SU-DHL-6 (cell line): Measurements from ENCODE around the gene DIAPH3.

Experiments used
- CTCF ChIP-seq: fragments of 200-600 bp; sonication (generic); IDR thresholded peaks from one replicate; pipeline ENCODE4 v1.5.1; 2017; ENCODE audit warnings: antibody characterized with exemption, mild to moderate bottlenecking, low read length, moderate library complexity; ENCODE audit not compliant: insufficient read depth, poor library complexity, severe bottlenecking
- EZH2phosphoT487 ChIP-seq: fragments of 200-600 bp; sonication (generic), shearing (Covaris generic); conservative IDR thresholded peaks from 2 replicates; pipeline ENCODE4 v1.6.1; 2018; ENCODE audit warnings: mild to moderate bottlenecking, antibody characterized with exemption, low read length, moderate library complexity, mixed read lengths

DNA sequence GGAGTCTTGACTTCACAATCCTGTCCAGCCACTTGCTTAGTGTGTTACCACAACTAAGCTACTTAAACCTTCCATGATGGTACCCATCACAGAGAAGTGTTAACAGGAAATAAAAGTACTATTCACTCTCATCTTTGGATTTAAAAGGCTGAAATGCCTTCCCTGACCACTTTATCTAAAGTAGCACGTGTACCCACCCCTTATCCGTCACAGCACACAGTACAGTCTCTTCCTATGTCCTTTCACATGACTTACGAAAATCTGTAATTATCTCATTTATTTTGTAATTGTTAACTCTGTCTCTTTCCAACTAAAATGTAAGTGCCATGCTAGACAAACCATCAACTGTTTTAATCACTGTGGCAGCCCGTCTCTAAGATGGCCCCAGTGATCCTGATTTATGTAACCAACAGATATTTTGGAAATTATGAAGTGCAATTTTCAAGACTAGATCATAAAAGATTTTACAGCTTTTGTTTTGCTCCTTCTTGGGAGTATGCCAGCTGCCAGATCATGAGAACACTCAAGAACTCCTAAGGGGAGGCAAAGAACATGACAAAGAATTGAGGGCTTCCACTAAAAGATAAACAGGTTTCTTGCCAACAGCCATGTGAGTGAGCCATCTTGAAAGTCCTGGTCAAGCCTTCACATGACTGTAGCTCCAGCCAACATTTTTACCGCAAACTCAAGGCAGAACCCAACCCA, 44.9 kb downstream of the DIAPH3 start:
- TF ChIP-seq CTCF (no peak), EZH2phosphoT487 (no peak)
